Activated CD4-positive, CD25-positive, alpha-beta regulatory T cell treated with anti-CD3 and anti-CD28 coated beads, Interleukin-2, amount 50 U/mL, for 16 hours (primary cell): ENCODE measurements around the gene RPLP2.

ENCODE experiments used
- DNase-seq: peaks from one replicate; pipeline ENCODE4 v3.0.0-alpha.2; 2020; ENCODE audit warnings: low read depth, low spot score

RPLP2 gene

GRCh38 chr11:849104-849824 is 39.5 kb downstream of the RPLP2 start:
- no peak for DNase-seq

GRCh38 chr11:849951-850774 is 40.4 kb downstream of the RPLP2 start:
- DNase-seq, result no peak

GRCh38 chr11:850775-851763 is 41.3 kb downstream of the RPLP2 start:
- DNase-seq, result no peak

- no peak for DNase-seq
Observed at GRCh38 chr11:852762-853161, 43.0 kb downstream of the RPLP2 start.

DNA sequence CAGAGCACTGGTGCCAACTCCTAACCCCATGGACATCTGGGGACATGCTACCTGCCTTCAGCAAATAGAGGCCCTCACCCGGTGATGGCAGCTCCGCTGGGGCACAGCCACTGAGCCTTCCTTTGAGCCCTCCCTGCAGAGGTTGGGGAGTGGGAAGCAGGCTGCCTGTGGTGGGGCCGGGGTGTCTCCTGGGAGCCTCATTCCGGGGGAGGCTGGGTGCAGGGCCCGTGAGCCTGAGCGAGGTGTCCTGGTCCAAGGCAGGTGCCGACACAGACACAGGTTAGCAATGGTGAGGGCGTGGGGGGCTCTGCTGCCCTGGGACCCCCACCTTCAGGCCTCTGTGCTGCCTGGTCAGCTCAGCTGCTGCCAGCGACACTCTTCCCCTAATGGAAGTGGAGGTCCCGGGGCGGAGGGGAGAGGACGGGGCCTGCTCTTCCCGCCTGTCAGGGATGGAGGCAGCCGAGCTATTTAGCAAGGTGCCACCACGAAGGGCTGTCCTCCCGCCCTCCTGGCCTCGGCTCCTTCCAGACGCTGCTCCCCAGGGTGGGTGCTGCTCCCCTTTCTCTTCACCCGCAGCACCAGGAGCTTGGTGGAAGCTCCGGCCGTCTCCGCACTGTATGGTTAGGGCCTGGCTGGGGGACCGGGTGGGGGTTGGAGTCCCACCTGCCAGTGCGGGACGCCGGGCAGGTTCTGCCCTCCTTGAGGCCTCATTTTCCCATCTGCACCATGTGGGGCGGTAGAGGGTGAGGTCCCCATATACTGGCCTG is 44.1 kb downstream of the RPLP2 start:
- no peak for DNase-seq

DNA sequence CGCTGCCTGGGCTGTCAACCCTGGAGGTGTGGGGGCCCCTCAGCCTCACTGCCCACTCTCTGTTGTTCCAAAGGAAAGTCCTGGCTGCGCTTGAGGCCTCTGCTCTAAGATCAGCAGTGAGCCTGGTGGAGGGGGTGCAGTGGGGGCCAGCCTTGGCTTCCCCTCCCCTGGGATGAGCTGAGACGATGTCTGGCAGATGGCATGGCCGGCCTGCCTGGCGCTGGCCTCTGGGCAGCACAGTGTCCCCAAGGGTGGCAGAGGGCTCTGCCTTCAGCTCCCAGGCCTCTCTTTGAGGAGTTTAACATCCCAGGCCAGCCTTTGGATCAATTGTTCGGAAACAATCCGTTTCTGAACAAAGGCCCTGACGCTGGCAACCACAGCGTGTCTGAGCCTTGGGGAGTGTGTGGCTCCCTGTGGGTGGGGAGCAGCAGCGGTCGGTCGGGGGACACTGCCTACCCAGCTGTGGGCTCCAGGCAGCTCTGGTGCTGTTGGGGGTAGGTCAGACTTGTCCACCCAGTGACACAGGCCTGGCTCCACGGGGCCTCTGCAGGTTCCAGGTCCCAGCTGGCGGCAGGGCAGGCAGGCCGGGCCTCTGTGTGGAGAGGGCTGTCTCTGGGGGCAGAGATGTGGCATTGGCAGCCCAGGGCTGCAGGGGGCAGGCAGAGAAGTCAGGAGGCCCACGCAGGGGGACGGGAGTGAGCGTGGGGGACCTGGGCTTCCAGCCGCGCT is 45.0 kb downstream of the RPLP2 start:
- no peak for DNase-seq

DNA sequence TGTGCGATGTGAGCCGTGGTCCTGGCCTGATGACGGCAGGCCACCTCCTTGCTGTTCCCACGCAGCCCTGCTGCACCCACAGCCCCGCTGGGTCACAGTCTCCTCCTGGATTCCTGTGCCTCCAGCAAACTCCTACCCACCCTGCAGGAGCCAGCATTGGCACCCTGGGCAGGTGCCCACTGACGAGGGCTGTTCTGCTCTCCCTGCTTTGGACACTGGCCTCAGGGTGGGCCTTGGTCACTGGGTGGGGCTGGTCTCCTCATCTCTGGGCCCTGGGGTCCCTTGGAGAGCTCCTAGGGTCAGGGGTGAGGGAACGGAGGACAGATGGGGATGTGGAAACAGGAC is 45.5 kb downstream of the RPLP2 start:
- DNase-seq, result no peak

DNA sequence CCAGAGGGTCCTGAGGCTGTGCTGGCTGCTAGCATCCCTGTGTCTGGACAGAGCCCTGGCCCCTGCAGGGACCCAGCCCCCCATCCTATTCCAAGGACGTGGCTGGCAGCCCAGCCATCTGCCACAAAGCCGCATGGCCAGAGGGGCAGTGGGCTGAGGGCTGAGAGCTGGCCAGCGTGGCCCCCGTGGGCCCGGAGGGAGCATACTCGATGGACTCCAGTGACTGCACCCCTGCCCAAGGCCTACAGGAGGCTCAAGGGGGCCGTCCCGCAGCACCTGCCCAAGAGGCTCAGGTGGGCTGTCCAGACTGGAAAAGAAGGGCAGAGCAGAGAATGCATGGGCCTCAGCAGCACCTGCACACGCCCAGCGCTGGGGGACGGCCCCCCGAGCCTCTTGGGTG is 46.0 kb downstream of the RPLP2 start:
- DNase-seq, result no peak

GRCh38 chr11:856397-856796 is 46.6 kb downstream of the RPLP2 start:
- DNase-seq, result no peak

DNA sequence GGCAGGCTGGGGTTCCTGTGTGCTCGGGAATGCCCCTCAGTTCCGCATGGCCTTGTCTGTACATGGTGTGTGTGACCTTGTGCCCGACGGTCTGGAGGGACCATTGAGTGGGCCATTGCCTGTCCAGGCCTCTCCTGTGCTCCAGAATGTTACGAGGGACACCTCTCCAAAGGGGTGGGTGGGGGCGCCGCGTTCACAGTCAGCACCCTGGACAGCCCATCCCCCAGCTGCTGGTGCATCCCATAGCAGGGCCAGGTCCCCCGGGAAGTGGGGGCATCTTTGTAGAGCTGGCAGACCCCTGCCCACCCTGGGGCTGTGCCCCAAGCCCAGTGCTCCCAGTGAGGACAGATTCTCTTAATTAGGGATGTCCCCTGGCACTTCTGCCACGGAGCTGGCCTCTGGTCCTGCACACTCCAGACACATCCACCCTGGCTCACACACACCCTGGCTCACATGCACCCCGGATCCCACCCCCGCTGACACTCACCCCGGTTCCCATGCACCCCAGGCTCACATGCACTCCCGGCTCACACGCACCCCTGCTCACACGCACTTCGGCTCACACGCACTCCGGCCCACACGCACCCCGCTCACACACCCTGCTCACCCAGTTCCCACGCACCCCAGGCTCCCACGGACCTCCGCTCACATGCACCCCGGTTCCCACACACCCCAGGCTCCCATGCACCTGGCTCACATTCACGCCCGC is 48.4 kb downstream of the RPLP2 start:
- DNase-seq, result no peak

DNA sequence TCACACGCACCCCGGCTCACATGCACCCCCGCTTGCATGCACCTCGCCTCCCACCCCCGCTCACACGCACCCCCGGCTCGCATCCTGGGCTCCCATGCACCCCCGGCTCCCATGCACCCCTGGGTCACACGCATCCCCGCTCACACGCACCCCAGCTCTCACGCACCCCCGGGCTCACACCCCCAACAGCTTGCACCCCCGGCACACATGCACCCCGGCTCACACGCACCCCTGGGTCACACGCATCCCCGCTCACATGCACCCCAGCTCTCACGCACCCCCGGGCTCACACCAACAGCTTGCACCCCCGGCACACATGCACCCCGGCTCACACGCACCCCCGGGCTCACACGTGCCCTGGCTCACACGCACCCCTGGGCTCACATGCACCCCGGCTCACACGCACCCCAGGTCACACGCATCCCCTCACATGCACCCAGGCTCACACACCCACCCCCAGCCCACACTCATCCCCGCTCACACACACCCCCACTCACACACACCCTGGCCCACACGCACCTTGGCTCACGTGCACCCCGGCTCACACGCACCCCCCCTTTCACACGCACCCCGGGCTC is 49.1 kb downstream of the RPLP2 start:
- no peak for DNase-seq

DNA sequence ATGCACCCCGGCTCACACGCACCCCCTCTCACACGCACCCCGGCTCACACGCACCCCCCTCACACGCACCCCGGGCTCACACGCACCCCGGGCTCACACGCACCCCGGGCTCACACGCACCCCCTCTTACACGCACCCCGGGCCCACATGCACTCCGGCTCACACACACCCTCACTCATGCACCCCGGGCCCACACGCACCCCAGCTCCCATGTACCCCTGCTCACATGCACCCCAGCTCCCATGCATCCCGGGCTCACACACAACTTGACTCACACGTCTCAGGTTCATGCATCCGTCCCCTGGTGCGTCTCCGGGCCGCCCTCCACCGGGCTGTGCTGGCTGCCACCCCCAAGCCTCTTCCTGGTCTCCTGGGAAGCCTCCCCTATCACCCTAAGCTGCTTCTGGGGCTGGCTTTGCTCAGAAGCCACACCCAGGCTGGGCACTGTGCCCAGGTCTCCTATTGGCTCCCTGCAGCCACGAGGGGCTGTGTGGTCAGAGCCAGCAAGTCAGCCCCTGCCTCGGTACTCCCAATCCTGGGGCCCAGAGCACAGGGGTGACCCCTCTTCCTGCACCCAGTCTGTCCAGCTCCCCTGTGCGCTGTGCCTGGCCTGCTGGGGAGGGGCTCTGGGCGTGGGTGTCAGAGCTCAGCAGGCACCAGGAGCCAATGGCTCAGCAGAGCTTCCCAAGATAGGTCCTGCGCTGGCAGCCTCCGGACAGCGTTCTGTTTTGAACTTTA is 49.8 kb downstream of the RPLP2 start:
- no peak for DNase-seq

DNA sequence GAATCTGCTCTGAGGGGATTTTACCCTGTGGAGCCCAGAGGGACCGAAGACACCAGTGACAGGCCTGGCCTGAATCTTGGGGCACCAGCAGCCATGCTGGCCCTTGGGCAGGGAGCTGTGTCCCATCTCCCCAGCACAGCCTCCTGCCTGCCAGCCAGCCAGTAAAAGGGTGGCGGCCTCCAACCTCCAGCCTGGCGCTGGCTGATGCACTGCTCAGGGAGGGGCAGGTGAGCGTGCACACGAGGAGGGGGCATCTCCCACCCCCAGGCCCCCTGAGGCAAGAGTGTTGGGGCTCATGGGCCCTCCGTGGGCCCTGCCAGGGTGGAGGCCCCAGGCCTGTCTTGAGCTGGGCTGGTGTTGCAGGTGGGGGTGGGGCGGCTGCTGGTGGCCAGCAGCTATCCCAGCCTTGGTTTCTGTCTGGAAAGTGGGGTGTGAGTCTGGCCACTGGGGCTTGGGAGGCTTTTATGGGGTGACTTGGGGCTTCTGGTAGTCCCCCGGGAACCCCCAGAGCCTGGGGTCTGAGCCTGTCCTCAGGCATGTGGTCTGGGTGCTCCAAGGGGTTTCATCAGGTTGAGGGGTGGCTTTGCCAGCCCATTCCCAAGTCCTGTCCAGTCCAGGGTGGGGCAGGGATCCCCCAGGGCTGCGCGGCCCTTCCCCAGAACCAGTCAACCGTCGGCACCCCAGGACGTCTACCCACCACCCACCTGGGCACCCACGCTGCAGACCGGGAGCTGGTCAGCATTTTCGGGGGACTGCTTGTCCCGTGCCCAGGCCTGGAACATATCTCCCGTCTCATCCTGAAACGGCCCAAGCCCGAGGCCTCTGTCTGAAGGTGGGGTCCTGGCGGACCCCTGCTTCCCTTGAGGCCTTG is 50.7 kb downstream of the RPLP2 start:
- no peak for DNase-seq

DNA sequence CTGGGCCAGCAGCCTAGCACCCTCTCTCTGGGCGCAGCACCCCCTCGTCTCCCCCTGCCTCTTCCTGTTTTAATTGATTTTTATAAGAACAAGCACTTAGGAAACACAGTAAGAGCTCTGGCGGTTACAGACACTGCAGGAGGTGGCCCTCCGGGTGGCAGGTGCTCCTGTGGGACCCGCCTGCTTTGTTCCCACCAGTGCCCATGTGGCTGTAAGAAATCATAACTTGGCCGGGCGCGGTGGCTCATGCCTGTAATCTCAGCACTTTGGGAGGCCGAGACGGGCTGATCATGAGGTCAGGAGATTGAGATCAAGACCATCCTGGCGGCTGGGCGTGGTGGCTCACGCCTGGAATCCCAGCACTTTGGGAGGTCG is 51.3 kb downstream of the RPLP2 start:
- no peak for DNase-seq

- no peak for DNase-seq
Observed at GRCh38 chr11:862081-862661, 52.4 kb downstream of the RPLP2 start.
